Forelimb muscle (tissue), 1 donor: ENCODE results near the gene KIF18A. TPM values are rescaled to one million over a fixed set of nuclear protein-coding genes. Genes with fewer than 3 reads are reported as not detected.
A peak's percentile ranks its signal among the peaks of the same experiment; 100 is the strongest.

ENCODE experiments used
- DNase-seq: peaks from one replicate; pipeline ENCODE4 v3.0.0-alpha.2; 2013; ENCODE audit warnings: low read depth
- polyA plus RNA-seq: library from polyadenylated mRNA; unstranded; fragments of 120-200 nt; gene quantifications from one replicate; pipeline ENCODE4 v1.2.1, GENCODE V29; 2013; ENCODE audit not compliant: insufficient read length

Gene KIF18A
- polyA plus RNA-seq, 1 donor: 3.2 TPM

DNA sequence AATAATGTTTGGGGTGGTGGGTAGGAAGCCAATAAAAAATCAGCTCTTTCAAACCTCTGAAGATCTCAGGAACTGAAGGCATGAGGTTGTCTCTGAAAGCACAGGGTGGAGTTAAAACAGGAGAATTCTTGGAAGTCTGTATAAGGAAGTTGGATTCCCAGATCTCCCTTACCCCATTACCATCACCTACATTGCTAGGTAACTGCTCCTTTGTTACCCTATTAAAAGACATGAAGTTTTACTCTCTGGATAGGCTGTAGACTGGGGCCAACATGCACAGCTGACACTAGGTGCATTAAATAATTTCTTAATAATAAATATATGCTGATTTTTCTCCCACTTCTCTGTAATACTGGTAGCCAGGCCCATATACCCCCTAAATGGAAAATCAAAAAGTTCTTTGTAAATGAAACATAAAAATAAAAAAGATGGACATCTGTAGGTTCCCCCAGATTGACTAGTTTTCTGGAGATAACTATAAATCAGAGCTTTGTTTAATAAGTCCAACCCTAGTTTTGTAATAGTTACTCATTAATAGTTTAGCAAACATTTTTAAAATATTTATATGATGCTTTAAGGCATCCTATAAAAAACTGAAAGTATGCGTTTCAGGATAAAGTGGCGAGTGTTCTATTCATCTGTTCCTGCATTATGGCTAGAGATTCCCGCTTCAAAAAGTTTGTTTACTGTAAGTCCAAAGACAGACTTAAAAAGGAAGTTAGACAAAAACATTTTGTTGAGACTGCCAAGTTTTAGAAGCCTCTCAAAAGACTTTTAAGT, 63.8 kb downstream of the KIF18A start:
- no peak for DNase-seq

DNA sequence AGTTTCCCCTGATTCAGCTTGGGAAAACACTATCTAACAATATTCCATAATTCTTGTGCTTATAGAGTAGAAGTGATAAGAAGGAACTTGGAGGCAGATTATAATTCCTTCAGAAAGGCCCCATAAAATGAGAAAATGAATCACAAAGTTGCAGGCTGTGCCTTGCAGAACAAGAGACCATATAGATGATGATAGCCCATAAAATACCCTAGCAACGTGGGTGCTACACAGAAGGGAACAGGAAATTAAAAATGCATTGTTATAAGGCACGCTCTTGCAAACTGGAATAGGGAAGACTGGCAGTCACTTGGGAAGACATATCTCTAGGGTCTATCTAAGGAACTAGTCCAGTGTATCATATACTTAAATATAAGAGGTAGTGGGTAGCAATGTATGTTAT, 67.6 kb downstream of the KIF18A start:
- DNase-seq: no peak

DNA sequence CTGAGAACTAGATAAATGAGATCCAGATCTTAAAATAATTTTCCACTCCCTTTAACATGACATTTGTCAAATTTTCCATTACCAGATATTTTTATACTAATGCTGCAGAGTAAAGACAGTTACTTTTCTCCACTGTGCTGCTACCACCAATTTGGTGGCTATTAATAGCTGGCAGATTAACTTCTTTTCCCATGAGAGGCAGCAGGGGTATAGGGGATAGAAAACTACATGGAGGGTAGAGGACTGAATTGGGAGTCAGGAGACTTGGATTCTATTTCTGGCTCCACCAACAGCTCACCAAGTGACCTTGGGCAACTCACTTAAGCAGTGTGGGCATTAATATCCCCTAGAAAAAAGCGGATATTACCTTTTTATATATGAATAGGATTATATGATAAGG, 69.2 kb downstream of the KIF18A start:
- DNase-seq: no peak

GRCh38 chr11:28026634-28027290, 81.2 kb downstream of the KIF18A start:
- no peak for DNase-seq

DNA sequence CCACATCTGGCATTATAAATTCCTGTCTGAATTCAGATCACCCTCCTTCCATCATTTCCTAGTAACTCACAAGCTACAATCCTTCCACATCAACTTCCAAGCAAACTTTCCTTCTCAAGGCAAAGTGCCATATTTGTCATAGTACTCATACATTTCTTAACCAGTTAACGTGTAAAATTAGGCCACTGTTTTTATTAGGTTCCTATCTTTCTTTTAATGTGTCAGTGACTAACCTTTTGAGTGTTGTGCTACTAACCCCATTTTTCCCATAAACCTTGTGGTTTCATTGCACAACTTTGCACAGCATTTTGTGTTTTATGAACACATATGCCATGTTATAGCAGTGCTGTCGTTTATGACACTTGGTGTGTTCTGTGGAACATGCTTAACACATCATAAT, 90.1 kb downstream of the KIF18A start:
- no peak for DNase-seq

DNA sequence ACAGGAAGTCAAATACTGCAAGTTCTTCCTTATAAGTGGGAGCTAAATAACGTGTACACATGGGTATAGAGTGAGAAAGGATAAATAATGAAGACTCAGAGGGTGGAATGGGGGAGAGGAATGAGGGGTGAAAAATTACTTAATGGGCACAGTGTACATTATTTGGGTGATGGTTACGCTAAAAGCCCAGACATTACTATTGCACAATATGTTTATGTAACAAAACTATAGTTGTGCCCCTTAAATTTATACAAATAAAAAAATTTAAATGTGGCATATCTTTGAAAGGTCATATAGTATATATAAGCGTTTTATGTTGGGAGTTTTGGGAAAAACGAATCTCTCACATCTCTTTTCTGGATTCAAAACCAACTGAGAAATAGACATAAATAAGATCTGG, 96.1 kb downstream of the KIF18A start:
- no peak for DNase-seq

GRCh38 chr11:28009996-28010395, 98.0 kb downstream of the KIF18A start:
- DNase-seq: no peak

DNA sequence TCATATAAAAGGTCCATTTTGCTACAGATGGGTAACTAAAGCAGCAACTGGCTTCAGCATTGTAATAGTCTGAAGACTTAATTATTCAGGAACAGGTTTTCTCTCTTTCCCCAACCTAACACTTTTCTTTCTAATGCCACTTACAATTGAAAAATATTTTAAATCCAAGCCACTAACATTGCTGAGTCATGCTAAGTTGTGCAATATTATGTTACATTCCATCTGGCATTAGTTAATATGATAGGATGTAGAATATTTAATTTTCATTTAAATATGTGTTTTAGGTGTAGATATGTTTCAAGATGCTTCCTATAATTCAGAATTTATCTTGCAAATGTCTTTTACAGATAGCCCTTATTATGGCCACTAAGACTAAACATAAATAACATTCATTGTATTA, 98.6 kb downstream of the KIF18A start:
- DNase-seq: no peak

DNA sequence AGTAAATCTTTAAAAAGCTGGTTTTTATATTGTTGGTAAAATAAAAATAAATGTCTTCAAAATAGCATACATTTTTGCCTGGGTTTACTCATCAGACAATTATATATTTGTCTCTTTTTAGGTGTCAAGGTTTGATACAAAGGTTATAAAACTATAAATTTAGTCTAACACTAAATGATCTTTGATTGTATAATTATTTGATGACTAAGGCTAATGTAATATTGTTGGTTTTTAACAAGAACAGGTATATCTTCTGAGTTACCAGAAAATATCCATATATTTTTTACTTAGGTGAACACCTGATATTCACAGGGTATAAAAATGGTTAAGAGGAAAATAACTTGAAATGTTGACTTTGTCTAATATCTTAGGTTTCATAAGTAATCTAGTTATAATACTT, 104.3 kb downstream of the KIF18A start:
- DNase-seq: no peak

GRCh38 chr11:27998552-27998951, 109.4 kb downstream of the KIF18A start:
- DNase-seq: no peak

DNA sequence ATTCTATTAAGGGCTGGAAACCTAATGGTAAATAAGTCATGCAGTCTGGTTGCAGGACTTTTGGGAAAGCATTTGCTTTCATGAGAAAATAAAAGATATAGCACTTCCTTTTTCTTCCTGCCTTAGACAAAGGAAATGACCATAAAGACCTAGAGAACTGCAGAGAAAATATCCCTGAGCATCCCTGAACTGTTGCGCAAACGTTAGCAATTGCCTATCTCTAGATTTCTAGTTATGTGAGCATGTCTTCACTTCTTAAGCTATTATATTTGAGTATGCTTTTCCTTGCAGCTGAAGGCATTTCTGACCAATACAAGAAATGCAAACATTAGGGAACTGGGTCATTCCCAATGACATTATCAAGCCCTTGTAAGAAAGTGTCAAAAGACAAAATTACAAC, 110.6 kb downstream of the KIF18A start:
- no peak for DNase-seq

DNA sequence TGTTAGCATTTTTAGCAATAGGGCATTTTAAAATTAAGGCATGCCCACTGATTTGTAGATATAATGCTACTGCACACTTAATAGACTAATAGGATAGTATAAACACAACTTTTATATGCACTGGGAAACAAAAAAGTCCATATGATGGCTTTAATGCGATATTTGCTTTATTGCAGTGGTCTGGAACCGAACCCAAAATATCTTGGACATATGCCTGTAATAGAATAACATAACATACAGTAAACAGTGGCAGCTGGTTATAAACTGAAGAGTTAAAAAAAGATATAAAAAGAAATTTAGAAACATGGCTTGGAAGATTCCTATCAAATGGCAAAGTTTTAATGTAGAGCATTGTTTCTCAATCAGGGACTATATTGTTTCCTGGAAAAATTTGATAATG, 111.9 kb downstream of the KIF18A start:
- no peak for DNase-seq

- DNase-seq: no peak
These were observed 112.9 kb downstream of the KIF18A start for GRCh38 chr11:27995083-27995482.

GRCh38 chr11:27991736-27992135, 116.2 kb downstream of the KIF18A start:
- no peak for DNase-seq

DNA sequence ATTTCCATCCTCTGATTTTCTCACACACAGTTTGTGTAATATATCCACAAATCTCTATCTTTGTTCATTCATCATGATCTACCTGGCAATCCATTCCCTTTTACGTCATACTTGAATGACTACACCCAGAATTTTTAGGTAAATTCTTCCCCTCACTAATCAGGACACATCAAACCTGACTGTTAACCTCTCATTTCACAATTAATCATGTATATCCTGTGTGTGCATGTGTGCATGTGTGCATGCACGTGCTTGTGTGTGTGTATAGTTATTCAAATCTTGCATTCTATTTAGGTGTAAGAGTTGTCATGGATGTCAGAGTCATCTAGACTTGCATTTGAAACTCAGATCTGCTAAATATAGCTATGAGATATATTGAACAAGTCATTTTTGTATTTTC, 130.4 kb downstream of the KIF18A start:
- no peak for DNase-seq

- DNase-seq: no peak
These were observed 130.9 kb downstream of the KIF18A start for GRCh38 chr11:27977031-27977430.

GRCh38 chr11:27976262-27976661, 131.7 kb downstream of the KIF18A start:
- no peak for DNase-seq

GRCh38 chr11:27973851-27974536, 134.0 kb downstream of the KIF18A start:
- peak; percentile 32 for DNase-seq

- DNase-seq: no peak
These were observed 135.3 kb downstream of the KIF18A start for GRCh38 chr11:27972522-27973170.

DNA sequence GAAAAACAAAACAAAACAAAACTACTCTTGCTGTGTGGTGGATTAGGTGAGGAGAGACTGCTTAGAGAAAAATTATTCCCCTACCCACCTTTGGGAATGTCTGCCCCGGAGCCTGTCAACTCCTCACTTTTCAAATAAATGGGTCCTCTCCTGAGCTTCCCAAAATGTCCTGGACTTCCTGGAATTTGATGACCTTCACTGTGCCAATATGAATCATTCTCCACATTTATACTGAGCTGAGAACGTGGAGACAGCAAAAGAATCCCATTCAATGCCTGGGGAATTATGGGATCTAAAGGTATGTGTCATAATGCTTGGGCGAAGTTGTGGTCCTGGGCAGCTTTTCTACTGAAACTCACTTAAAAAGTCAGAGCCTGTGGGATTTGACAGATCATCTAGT, 136.8 kb downstream of the KIF18A start:
- DNase-seq: no peak
